A549 treated with dexamethasone at 1 μM for 4 hours (cell line): Measurements from ENCODE around the gene CFHR2. TPM values are rescaled to one million over a fixed set of nuclear protein-coding genes. Genes with fewer than 3 reads are reported as not detected.

Experiments used
- total RNA-seq: library from RNA; stranded (reverse); fragments of 200-300 nt; extraction: Qiagen RNA extraction; gene quantifications from 5 replicates; pipeline ENCODE4 v1.2.3, GENCODE V29; 2022

CFHR2 gene
- not detected in 5 replicates for total RNA-seq

GRCh38 chr1:196943568-196943967 is at the start of gene CFHR2:
Gene CFHR2, plus strand, starts transcription at chr1:196943738. Its CDS starts 143 bp downstream, at chr1:196943881.

GRCh38 chr1:196977278-196977677 is 33.7 kb downstream of the CFHR2 start, which contains the start of gene CFHR5:
Gene CFHR5, plus strand, starts transcription at chr1:196977556. Its CDS starts 109 bp downstream, at chr1:196977665.

Other genes starting within 250 kb of the CFHR2 start
- 0.06 to 0.21 TPM (median 0.12 TPM) in 4 of 5 replicates, not detected in the other for gene CFHR3, start 168.9 kb upstream of the CFHR2 start, total RNA-seq
- gene CFHR1, start 124.0 kb upstream of the CFHR2 start, total RNA-seq = 0.17 to 0.19 TPM (median 0.18 TPM) in 5 replicates
- gene CFHR4, start 55.7 kb upstream of the CFHR2 start, total RNA-seq = not detected in 5 replicates
- not detected in 5 replicates for gene CFHR5, start 33.8 kb downstream of the CFHR2 start, total RNA-seq
- gene F13B, start 123.5 kb downstream of the CFHR2 start, total RNA-seq = 0.05 to 0.11 TPM (median 0.06 TPM) in 4 of 5 replicates, not detected in the other
- gene ASPM, start 202.9 kb downstream of the CFHR2 start, total RNA-seq = 14.9 to 28.5 TPM (median 24.6 TPM) in 5 replicates